Hindlimb muscle (tissue), 1 donor: ENCODE data around the gene YBX2. TPM values are rescaled to one million over a fixed set of nuclear protein-coding genes. Genes with fewer than 3 reads are reported as not detected.
A peak's percentile ranks its signal among the peaks of the same experiment; 100 is the strongest.

ENCODE experiments used
- DNase-seq: peaks from one replicate; pipeline ENCODE4 v3.0.0-alpha.2; 2013
- polyA plus RNA-seq: library from polyadenylated mRNA; unstranded; fragments of 120-200 nt; gene quantifications from one replicate; pipeline ENCODE4 v1.2.1, GENCODE V29; 2013; ENCODE audit not compliant: insufficient read length

Gene YBX2
- polyA plus RNA-seq, 1 donor, result 3.6 TPM

DNA sequence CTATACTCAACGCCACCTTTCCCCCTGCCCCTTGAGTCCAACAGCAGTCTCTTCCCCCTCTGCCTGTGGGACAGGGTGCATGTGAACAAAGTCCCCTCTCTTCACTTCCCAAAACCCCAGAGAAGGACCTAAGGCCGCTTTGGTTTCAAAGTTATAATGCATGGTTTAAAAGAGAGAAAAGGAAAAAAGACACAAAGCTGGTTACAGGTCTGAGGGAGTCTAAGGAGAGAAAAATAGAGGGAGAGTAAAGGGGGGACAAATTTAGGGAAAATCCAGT lies 51.0 kb downstream of the YBX2 start:
- no peak for DNase-seq

DNA sequence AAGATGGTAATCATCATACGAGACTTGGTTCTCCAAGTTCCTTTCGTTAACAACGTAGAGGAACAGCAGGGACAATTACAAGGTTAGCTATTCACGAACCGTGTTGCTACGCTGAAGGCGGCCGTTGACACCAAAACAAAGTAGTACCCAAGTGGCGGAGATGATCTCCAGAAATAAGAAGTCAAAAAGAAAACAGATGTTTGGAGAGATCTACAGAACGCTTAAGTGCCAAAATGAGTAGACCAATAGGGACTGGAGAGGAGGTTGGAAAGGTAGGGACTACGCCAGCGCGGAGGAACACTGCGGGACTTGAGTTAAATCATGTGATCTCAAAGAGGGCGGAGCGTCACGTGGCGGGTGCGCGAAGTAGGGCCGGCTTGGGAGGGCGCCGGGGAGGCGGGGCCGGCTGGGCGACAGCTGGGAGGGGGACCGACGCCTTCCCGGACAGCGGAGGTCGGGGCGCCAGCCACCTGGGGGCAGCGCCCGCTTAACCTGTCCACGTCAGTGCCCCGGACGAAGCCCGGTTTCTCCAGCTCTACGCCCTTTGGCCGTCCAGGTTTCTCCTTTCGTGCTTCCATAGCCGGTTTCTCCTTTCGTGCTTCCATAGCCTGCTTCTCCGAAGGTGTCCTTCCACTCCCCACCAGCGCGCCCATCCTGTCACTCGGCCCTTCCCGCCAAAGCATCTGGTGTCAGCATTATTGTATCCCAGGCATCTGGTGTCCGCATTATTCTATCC lies 51.6 kb downstream of the YBX2 start:
- peak; percentile 96 for DNase-seq

DNA sequence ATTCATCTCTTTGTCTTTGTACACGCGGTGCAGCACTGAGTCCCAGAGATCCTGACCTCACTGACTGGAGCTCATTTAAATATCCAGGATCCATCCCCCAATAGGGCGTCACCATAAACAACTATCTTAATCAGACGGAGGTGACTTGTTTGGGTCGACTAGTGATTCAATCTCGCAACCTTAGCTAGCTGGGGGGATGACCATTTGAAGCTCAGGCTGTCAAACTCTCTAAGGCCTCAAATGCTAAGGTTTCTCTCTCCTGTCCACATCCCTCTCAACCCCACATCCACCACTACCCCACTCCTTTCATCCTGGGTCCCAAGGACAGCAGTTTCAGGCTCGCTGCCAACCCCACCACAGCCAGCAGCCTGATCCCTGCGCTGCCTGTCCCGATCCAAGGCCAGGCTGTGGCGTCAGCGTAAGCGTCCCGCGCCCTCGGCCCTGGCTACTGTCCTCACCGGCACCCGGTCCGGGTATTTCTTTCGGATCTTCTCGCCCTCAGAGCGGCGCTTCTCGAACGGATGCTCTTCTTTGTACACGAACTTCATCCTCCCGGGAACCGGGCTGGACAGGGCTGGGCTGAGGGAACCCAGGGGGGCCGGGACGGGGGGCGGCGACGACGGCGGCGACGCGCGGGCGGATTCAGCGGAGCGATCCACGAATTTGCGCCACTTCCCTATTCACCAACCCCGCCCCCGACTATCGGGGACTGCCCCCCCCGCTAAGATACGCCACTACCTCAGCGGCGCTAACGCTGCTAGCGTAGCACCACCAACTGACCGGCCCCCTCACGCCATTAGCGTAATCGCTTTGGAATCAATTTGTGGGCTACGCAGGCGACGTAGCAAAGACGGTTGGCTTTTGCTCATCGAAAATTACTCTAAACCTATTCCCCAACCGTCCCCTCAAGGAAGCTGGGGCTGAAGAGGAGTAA lies 52.4 kb downstream of the YBX2 start, which contains the start of gene GABARAP:
Gene GABARAP, minus strand, starts transcription at position 667 of the 934 bp plus-strand sequence. Its CDS starts 119 bp downstream, at position 548.
- DNase-seq, result peak; percentile 98

DNA sequence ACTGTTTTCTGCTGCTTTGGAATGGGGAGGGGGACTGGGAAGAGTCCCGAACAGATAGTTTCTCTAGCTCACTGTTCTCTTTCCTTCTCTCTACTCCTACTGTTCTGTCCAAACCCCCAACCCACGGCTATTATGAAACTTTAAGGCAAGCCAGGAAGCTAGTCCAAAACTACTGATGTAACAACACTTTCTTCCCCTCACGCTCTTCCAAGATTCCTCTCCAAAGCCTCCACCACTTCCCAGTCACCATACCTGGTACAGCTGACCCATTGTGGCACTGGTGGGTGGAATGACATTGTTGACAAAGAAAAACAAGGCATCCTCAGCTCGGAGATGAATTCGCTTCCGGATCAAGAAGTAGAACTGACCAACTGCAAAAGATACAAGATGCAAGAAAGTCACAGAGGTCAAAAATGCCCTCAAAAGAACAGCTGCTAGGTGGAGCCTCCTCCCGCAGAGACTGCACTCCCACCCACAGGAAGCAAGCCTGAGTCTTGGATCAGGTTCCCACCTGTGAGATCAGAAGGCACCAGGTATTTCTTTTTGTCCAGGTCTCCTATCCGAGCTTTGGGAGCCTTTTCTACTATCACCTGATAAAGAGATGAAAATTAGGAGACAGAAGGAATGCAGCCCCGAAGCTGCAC lies 53.2 kb downstream of the YBX2 start:
- DNase-seq, result no peak

DNA sequence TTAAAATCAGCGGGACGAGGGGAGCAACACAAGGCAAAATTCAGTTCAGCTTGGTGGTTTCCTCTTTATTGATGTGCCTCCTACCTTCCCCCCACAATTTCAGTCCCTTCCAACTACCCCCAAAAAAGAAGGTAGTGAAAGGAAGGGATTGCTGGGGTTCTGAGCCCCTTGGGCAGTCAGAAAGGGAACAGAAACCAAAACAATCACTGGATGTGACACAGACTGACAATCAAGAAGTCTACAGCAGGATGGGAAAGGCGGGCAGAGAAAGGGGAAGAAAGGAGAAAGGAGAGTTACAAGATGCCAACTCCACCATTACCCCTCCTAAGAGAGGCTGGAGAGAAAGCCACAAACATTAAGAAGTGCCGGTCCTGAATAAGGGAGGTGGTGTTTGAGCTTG lies 54.1 kb downstream of the YBX2 start:
- no peak for DNase-seq

DNA sequence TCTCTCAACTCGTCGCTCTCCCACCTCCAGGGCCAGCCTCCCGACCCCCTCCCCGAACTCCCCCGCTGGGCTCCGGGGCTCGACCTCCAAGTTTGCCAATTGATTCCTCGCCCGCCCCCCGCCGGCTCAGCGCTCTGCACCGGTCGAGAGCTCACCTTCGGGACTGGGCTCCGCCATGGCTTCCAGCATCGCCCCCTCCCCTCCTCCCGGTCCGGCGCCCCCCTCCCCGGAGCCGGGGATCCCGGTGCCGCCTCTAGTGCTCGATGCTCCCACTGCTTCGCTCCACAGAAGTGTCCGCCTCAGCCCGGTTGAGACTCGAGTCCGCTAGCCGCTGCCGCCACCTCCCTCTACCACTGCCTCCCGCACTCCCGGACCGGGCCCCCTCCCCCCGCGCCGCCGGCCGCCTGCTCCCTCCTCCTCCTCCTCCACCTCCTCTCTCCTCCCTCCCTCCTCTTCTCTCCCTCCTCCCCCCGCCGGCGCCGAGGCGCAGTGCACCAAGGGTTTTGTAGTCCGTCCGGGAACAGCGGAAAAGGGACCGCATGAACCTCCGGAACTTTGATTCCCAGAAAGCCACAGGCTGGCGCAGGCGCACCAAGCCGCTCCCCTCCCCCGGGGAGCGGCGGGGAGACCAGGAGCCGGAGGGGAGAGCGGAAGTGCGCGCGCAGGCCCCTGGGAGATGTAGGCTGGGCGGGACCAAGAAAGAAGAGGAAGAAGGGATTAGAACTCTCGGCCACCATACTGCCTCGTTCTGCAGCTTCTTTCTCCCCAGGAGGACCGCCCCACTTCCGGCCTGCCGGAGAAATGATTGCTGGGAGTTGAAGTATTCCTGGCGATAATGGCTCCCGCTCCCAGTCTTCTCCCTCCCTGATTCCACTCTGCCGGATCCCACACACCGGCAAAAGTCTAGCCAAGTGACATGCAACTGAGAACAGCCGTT lies 55.1 kb downstream of the YBX2 start, which contains the start of gene PHF23:
Gene PHF23, minus strand, starts transcription at position 367 of the 937 bp plus-strand sequence. Its CDS starts 178 bp downstream, at position 189.
- peak; percentile 100 for DNase-seq

DNA sequence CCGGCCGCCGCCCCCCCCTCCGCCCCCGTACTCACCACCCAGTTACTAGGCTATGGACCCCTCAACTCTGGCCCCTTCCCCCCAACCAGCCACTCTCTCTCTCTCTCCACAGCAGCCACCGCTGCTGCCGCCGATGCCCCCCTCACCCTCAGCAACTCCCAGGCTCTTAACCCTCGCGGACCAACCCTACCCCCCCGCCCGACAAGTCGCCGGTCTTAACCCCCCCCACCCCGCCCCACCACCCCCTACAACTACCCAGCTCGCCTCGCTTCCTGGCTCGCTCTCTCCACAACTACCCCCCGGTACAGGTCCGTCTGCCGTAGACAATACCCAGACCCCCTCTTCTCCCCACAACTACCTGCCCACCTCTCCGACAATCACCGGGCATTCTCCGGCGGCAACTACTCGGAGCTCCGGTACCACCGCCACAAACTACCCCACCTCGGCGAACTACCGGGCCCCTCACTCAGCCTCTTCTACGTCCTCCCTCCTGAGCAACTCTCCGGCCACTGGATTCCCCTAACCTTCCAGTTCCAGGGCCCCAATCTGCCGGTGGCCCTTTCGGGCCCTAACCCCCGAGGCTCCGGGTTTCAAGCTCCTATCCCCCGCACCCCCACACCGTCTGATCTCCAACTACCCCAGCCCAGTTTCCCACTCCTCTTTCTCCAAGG lies 55.9 kb downstream of the YBX2 start:
- no peak for DNase-seq

Other genes with a start within 250 kb of the YBX2 start
- 1.7 TPM for gene CLEC10A, start 214.4 kb downstream of the YBX2 start, polyA plus RNA-seq
- gene ASGR2, start 179.8 kb downstream of the YBX2 start, polyA plus RNA-seq, result 0.36 TPM
- gene ASGR1, start 115.3 kb downstream of the YBX2 start, polyA plus RNA-seq, result 1.8 TPM
- 18.6 TPM for gene DLG4, start 74.8 kb downstream of the YBX2 start, polyA plus RNA-seq
- 260 TPM for gene ACADVL, start 74.7 kb downstream of the YBX2 start, polyA plus RNA-seq
- 40.6 TPM for gene DVL2, start 60.1 kb downstream of the YBX2 start, polyA plus RNA-seq
- gene PHF23, start 55.2 kb downstream of the YBX2 start, polyA plus RNA-seq, result 34.4 TPM
- 269 TPM for gene GABARAP, start 52.2 kb downstream of the YBX2 start, polyA plus RNA-seq
- gene CTDNEP1, start 42.9 kb downstream of the YBX2 start, polyA plus RNA-seq, result 184 TPM
- 46.1 TPM for gene ELP5, start 42.4 kb downstream of the YBX2 start, polyA plus RNA-seq
- 1.6 TPM for gene CLDN7, start 32.2 kb downstream of the YBX2 start, polyA plus RNA-seq
- 42.0 TPM for gene SLC2A4, start 12.9 kb downstream of the YBX2 start, polyA plus RNA-seq
- 295 TPM for gene EIF5A, start 13.0 kb upstream of the YBX2 start, polyA plus RNA-seq
- gene GPS2, start 20.7 kb upstream of the YBX2 start, polyA plus RNA-seq, result 68.4 TPM
- 23.9 TPM for gene NEURL4, start 34.7 kb upstream of the YBX2 start, polyA plus RNA-seq
- gene ACAP1, start 41.9 kb upstream of the YBX2 start, polyA plus RNA-seq, result 13.6 TPM
- 8.9 TPM for gene KCTD11, start 57.5 kb upstream of the YBX2 start, polyA plus RNA-seq
- not detected for gene TMEM95, start 60.5 kb upstream of the YBX2 start, polyA plus RNA-seq
- 0.66 TPM for gene TNK1, start 86.5 kb upstream of the YBX2 start, polyA plus RNA-seq
- gene PLSCR3, start 99.9 kb upstream of the YBX2 start, polyA plus RNA-seq, result 31.1 TPM
- gene TMEM256, start 109.5 kb upstream of the YBX2 start, polyA plus RNA-seq, result 52.9 TPM
- 31.4 TPM for gene NLGN2, start 113.2 kb upstream of the YBX2 start, polyA plus RNA-seq
- not detected for gene SPEM1, start 125.7 kb upstream of the YBX2 start, polyA plus RNA-seq
- not detected for gene SPEM2, start 131.0 kb upstream of the YBX2 start, polyA plus RNA-seq
- gene SPEM3, start 134.2 kb upstream of the YBX2 start, polyA plus RNA-seq, result not detected
- gene TMEM102, start 140.8 kb upstream of the YBX2 start, polyA plus RNA-seq, result 1.5 TPM
- 2.6 TPM for gene FGF11, start 144.9 kb upstream of the YBX2 start, polyA plus RNA-seq
- 86.6 TPM for gene CHRNB1, start 150.4 kb upstream of the YBX2 start, polyA plus RNA-seq
- 27.5 TPM for gene ZBTB4, start 185.0 kb upstream of the YBX2 start, polyA plus RNA-seq
- 0.13 TPM for gene SLC35G6, start 186.8 kb upstream of the YBX2 start, polyA plus RNA-seq
- gene POLR2A, start 189.7 kb upstream of the YBX2 start, polyA plus RNA-seq, result 70.0 TPM